CD4-positive, alpha-beta T cell treated with Interleukin-4 for 4 hours (primary cell): ENCODE measurements around the gene MAP6.

Source experiments
- DNase-seq: peaks from one replicate; pipeline ENCODE4 v3.0.0-alpha.2; 2020

MAP6 gene

DNA sequence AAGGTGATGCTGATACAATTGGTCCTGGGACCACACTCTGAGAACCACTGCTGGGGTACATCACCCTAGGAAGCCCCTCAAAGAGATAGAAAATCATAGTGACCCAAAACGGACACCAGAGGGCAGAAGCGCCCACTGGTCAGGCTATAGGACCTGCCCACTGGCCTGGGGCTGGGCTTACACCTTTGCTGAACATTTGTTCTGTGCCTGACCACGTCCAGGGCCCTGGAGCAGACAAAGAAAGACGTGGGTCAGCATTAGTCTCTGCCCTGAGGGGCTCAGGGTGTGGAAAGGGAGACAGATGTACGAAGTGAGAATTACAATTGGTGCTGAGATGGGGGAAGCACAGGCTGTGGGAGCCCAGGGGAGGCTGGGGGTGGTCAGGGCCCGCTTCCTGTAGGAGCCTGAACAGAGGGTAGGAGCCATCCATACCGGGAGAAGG is 121.2 kb downstream of the MAP6 start:
- DNase-seq = peak; percentile 24

GRCh38 chr11:75547177-75547576 is 121.7 kb downstream of the MAP6 start:
- no peak for DNase-seq

DNA sequence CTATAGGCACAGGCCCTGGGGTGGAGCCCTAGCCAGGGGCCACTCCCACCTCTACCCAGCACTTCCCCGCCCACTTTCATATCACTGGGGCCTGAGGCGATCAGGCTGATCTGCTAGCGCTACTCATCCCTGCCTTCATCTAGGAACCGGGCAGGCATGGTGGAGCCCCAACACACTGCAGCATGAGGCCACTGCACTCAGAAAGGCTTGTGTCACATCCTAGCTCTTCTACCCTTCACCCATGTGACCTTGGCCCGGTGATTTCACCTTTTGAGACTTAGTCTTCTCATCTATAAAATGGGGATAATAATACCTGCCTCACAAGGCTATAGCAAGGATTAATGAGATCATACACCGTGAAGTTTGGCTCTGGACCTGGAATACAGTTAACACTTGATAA is 125.0 kb downstream of the MAP6 start:
- DNase-seq = no peak

DNA sequence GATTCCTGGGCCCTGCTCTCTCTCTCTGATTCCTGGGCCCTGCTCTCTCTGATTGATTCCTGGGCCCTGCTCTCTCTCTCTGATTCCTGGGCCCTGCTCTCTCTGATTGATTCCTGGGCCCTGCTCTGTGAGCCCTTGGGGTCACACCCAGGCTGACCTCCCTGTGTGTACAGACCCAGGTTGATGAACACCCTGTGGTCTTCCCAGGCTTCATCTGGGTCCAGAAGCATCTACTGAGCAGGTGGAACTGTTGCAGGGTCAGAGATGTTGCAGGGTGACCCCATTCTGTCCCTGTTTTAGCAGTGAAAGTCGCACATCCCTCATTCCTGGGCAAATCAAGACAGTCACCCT is 126.8 kb downstream of the MAP6 start:
- DNase-seq = no peak

- no peak for DNase-seq
Measured at GRCh38 chr11:75541193-75542087, 127.4 kb downstream of the MAP6 start.

GRCh38 chr11:75539459-75540334 is 129.1 kb downstream of the MAP6 start:
- no peak for DNase-seq

DNA sequence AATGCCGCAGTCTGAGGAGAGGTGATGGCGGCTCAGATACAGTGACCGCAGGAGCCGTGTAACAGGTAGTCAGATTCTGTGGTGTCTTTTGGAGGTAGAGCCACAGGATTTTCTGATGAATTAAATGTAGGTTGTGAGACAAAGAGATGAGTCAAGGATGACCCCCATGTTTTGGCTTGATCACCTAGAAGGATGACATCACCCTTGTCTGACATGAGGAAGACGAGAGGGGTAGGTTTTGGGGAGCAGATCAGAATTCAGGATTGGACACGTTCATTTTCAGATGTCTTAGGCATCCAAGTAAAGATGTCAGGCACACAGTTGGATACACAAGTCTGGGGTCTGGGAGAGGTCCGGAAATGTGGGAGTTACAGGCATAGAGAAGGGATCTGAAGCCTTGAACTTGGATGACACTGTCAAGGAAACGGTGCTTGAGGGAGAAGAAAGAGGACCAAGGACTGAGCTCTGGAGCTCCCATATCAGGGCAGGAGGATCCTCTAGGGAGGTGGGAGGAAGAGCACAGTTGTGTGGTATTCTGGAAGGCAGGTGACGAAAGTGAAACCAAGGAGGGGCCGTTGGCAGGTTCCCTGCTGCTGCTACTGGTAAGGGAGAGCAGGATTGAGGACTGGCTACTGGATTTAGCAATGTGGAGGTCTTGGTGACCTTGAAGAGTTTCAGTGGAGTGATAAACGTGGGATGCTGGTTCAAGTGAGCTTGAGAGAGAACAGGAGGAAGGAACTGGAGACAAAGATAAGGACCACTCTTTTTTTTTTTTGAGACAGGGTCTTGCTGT is 130.5 kb downstream of the MAP6 start:
- DNase-seq = peak; percentile 10

- no peak for DNase-seq
Measured at GRCh38 chr11:75537740-75538139, 131.1 kb downstream of the MAP6 start.
